Mammary epithelial cell (primary cell): Measurements from ENCODE around the gene CAMTA1.

Experiments used
- EZH2 ChIP-seq: IDR thresholded peaks from 2 replicates; pipeline ENCODE4 v1.6.1; 2012; ENCODE audit warnings: low read length, inconsistent platforms, borderline replicate concordance
- TF ChIP-seq, protein P1 (sequence below), 2 donors: IDR thresholded peaks in 1 of 2; conservative IDR thresholded peaks in 1 of 2; 2 replicates each; pipeline ENCODE4 v1.5.1; 2011 to 2012; ENCODE audit warnings: inconsistent platforms in 2 of 2, low read length in 2 of 2, mild to moderate bottlenecking in 2 of 2, control low read depth in 1 of 2, low read depth in 1 of 2; ENCODE audit not compliant: insufficient read depth in 1 of 2; ENCODE audit errors: extremely low read depth in 1 of 2

DNA sequence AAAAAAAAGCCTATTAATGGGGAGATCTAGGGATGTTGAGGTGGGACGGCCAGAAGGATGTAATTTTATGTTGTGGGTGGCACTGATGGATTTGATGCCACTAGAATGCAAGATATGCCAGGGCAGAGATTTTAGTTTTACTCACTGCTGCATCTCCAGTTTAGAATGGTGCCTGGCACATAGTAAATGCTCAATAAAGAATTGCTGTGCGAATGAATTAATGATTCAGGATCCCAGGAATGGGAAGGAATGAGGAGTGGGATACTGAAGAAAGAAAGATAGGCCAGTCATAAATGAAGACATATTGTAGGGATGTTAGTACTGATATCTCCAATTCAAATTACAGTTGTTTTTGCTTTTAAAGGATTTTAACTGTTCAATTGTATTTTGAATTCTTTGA, 72.6 kb downstream of the CAMTA1 start:
- TF ChIP-seq, protein P1, sequence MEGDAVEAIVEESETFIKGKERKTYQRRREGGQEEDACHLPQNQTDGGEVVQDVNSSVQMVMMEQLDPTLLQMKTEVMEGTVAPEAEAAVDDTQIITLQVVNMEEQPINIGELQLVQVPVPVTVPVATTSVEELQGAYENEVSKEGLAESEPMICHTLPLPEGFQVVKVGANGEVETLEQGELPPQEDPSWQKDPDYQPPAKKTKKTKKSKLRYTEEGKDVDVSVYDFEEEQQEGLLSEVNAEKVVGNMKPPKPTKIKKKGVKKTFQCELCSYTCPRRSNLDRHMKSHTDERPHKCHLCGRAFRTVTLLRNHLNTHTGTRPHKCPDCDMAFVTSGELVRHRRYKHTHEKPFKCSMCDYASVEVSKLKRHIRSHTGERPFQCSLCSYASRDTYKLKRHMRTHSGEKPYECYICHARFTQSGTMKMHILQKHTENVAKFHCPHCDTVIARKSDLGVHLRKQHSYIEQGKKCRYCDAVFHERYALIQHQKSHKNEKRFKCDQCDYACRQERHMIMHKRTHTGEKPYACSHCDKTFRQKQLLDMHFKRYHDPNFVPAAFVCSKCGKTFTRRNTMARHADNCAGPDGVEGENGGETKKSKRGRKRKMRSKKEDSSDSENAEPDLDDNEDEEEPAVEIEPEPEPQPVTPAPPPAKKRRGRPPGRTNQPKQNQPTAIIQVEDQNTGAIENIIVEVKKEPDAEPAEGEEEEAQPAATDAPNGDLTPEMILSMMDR (conservative IDR thresholded peaks at IDR 0.05 in 1 of 2, IDR thresholded peaks at IDR 0.05 in 1 of 2; ENCODE audit: extremely low read depth in 1 of 2, insufficient read depth in 1 of 2, low read depth in 1 of 2, low read length in 2 of 2): no peak
- no peak for TF ChIP-seq EZH2
